ENCODE measurements around the gene TJP1. TPM values are rescaled to one million over a fixed set of nuclear protein-coding genes. Genes with fewer than 3 reads are reported as not detected.

Gene TJP1
- total RNA-seq, 2 experiments from 2014 or later, result not detected

GRCh38 chr15:29800491-29801366 lies 21.5 kb downstream of the TJP1 start:
- no peak for DNase-seq
- POLR2A ChIA-PET, result no interaction called here
- no peak for ATAC-seq
- intact Hi-C loops (cut with micrococcal nuclease), result no loop called here
- no peaks in the 10 kb centered on the region for H3K9me3 Mint-ChIP-seq
- CTCF ChIA-PET, result no interaction called here
- H3K36me3 Mint-ChIP-seq (ENCODE audit: low read depth), result no peaks in the 10 kb centered on the region
- H3K27me3 Mint-ChIP-seq, result peaks cover 35% of the 10 kb centered on the region
- no peaks in the 10 kb centered on the region for H3K4me1 Mint-ChIP-seq (ENCODE audit: low read depth)
- no peak overlapping the region for H3K4me3 Mint-ChIP-seq
- TF ChIP-seq, protein P1, sequence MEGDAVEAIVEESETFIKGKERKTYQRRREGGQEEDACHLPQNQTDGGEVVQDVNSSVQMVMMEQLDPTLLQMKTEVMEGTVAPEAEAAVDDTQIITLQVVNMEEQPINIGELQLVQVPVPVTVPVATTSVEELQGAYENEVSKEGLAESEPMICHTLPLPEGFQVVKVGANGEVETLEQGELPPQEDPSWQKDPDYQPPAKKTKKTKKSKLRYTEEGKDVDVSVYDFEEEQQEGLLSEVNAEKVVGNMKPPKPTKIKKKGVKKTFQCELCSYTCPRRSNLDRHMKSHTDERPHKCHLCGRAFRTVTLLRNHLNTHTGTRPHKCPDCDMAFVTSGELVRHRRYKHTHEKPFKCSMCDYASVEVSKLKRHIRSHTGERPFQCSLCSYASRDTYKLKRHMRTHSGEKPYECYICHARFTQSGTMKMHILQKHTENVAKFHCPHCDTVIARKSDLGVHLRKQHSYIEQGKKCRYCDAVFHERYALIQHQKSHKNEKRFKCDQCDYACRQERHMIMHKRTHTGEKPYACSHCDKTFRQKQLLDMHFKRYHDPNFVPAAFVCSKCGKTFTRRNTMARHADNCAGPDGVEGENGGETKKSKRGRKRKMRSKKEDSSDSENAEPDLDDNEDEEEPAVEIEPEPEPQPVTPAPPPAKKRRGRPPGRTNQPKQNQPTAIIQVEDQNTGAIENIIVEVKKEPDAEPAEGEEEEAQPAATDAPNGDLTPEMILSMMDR (IDR thresholded peaks at IDR 0.05), result no peak
- H3K27ac Mint-ChIP-seq, result no peak overlapping the region

- H3K27me3 Mint-ChIP-seq, result peaks cover 33% of the 10 kb centered on the region
- CTCF ChIA-PET, result no interaction called here
- TF ChIP-seq, protein P1 (IDR thresholded peaks at IDR 0.05), result no peak
Observed at GRCh38 chr15:29799859-29800258, 22.4 kb downstream of the TJP1 start.

GRCh38 chr15:29795610-29796009 lies 26.7 kb downstream of the TJP1 start:
- intact Hi-C loops (cut with micrococcal nuclease), result no loop called here
- H3K27ac Mint-ChIP-seq, result no peak overlapping the region
- no peak for DNase-seq
- H3K4me3 Mint-ChIP-seq, result no peak overlapping the region
- CTCF ChIA-PET, result no interaction called here
- no peaks in the 10 kb centered on the region for H3K36me3 Mint-ChIP-seq (ENCODE audit: low read depth)
- peaks cover 43% of the 10 kb centered on the region for H3K27me3 Mint-ChIP-seq
- no peaks in the 10 kb centered on the region for H3K4me1 Mint-ChIP-seq (ENCODE audit: low read depth)
- TF ChIP-seq, protein P1 (IDR thresholded peaks at IDR 0.05), result no peak
- POLR2A ChIA-PET, result no interaction called here
- H3K9me3 Mint-ChIP-seq, result no peaks in the 10 kb centered on the region
- no peak for ATAC-seq

More at GRCh38 chr15:29799859-29800258, 22.4 kb downstream of the TJP1 start:
- intact Hi-C loops (cut with micrococcal nuclease), result no loop called here
- no peak overlapping the region for H3K4me3 Mint-ChIP-seq
- H3K27ac Mint-ChIP-seq, result no peak overlapping the region
- no peaks in the 10 kb centered on the region for H3K36me3 Mint-ChIP-seq (ENCODE audit: low read depth)
- H3K9me3 Mint-ChIP-seq, result no peaks in the 10 kb centered on the region
- ATAC-seq, result no peak
- no peak for DNase-seq
- POLR2A ChIA-PET, result no interaction called here
- H3K4me1 Mint-ChIP-seq (ENCODE audit: low read depth), result no peaks in the 10 kb centered on the region

- CTCF ChIA-PET, result no interaction called here
- no peak overlapping the region for H3K4me3 Mint-ChIP-seq
- no peak for DNase-seq
Observed at GRCh38 chr15:29792426-29793159, 29.7 kb downstream of the TJP1 start.

More at GRCh38 chr15:29792426-29793159, 29.7 kb downstream of the TJP1 start:
- no peaks in the 10 kb centered on the region for H3K36me3 Mint-ChIP-seq (ENCODE audit: low read depth)
- H3K27ac Mint-ChIP-seq, result no peak overlapping the region
- POLR2A ChIA-PET, result no interaction called here
- H3K9me3 Mint-ChIP-seq, result no peaks in the 10 kb centered on the region
- no peak for ATAC-seq
- H3K27me3 Mint-ChIP-seq, result peaks cover 39% of the 10 kb centered on the region
- intact Hi-C loops (cut with micrococcal nuclease), result no loop called here
- TF ChIP-seq, protein P1 (IDR thresholded peaks at IDR 0.05), result no peak
- H3K4me1 Mint-ChIP-seq (ENCODE audit: low read depth), result no peaks in the 10 kb centered on the region
